RCC 7860 (cell line): Measurements from ENCODE around the gene ABTB1.

Source experiments
- DNase-seq: peaks from one replicate; pipeline ENCODE4 v3.0.0-alpha.2; 2015; ENCODE audit warnings: low spot score
- FAIRE-seq: peaks from 2 replicates; lab custom pipeline; 2012; peaks lifted over from hg19 to GRCh38; lab: Jason Lieb, UNC

The ABTB1 gene

GRCh38 chr3:127672429-127673190 lies at the start of gene ABTB1:
Gene ABTB1 (plus strand): TSS chr3:127672952. CDS start chr3:127673026, 74 bp downstream.
- DNase-seq (peak; percentile 43), FAIRE-seq (no peak)

- no peak for FAIRE-seq
- no peak for DNase-seq
Observed at GRCh38 chr3:127624063-127624462, 48.7 kb upstream of the ABTB1 start.

- no peak for DNase-seq
Observed at GRCh38 chr3:127625821-127626220, 46.9 kb upstream of the ABTB1 start.

GRCh38 chr3:127628426-127628787 lies 44.3 kb upstream of the ABTB1 start:
- FAIRE-seq (no peak), DNase-seq (no peak)

More at GRCh38 chr3:127625821-127626220, 46.9 kb upstream of the ABTB1 start:
- no peak for FAIRE-seq

GRCh38 chr3:127628788-127629466 lies 43.8 kb upstream of the ABTB1 start, which contains the start of gene PODXL2:
Gene PODXL2 (plus strand): TSS chr3:127629185. CDS start chr3:127629220, 35 bp downstream.
- no peak for FAIRE-seq

GRCh38 chr3:127629467-127630403 lies 43.0 kb upstream of the ABTB1 start:
- no peak for FAIRE-seq
- DNase-seq, result no peak

More at GRCh38 chr3:127628788-127629466, 43.8 kb upstream of the ABTB1 start, which contains the start of gene PODXL2:
- DNase-seq, result no peak

GRCh38 chr3:127630811-127631714 lies 41.7 kb upstream of the ABTB1 start:
- FAIRE-seq, result no peak
- no peak for DNase-seq

GRCh38 chr3:127632035-127632820 lies 40.5 kb upstream of the ABTB1 start:
- no peak for DNase-seq
- no peak for FAIRE-seq

- FAIRE-seq, result no peak
Observed at GRCh38 chr3:127634653-127635052, 38.1 kb upstream of the ABTB1 start.

GRCh38 chr3:127637546-127637945 lies 35.2 kb upstream of the ABTB1 start:
- DNase-seq (peak; percentile 69), FAIRE-seq (peak; percentile 21)

More at GRCh38 chr3:127634653-127635052, 38.1 kb upstream of the ABTB1 start:
- no peak for DNase-seq

- no peak for FAIRE-seq
- no peak for DNase-seq
Observed at GRCh38 chr3:127637971-127638370, 34.8 kb upstream of the ABTB1 start.

- FAIRE-seq (no peak), DNase-seq (no peak)
Observed at GRCh38 chr3:127639173-127640041, 33.3 kb upstream of the ABTB1 start.

- FAIRE-seq (no peak), DNase-seq (no peak)
Observed at GRCh38 chr3:127640042-127640355, 32.8 kb upstream of the ABTB1 start.

GRCh38 chr3:127644641-127645370 lies 27.9 kb upstream of the ABTB1 start:
- no peak for FAIRE-seq

GRCh38 chr3:127645371-127646015 lies 27.3 kb upstream of the ABTB1 start:
- DNase-seq (no peak), FAIRE-seq (no peak)

More at GRCh38 chr3:127644641-127645370, 27.9 kb upstream of the ABTB1 start:
- no peak for DNase-seq

- FAIRE-seq (no peak), DNase-seq (no peak)
Observed at GRCh38 chr3:127646501-127647046, 26.2 kb upstream of the ABTB1 start.
